ENCODE measurements around the gene LYRM9.
"Not testable (repeated sequence)": the region's sequence is repeated elsewhere in the genome, so short reads cannot be mapped to it uniquely, and the experiment has no call there.

LYRM9 gene

DNA sequence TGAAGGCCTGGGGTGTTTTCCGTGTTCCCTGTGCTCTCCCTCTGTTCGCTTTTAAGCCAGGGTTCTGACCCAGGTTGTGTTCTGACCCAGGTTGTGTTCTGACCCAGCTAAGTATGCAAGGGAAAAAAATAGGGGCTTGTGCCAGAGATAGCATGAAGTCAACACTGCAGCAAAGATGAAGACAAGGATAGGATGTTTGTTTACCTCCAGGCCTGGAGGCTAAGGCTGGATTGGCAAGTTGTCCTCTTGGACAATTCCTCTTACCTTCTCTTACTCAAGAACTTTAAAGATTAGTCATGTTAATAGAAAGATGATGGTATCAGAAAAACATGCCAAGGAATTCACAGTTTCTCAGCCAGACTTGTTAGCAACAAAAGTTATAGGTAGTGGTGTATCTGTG is 19.4 kb downstream of the LYRM9 start:
- DNase-seq (ENCODE audit: low spot score): no peak

DNA sequence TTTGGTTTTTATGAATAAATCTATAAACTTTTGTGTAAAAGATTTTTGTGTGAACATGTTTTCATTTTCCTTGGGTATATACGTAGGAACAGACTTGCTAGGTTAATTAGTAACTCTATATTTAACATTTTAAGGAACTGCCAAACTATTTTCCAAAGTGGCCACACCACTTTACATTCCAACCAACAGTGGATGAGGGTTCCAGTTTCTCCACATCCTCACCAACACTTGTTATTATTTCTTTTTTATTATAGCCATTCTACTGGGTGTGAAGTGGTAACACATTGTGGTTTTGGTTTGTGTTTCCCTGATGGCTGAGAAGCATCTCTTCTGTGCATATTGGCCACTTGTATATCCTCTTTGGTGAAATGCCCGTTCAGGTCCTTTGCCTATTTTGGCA is 20.0 kb downstream of the LYRM9 start:
- DNase-seq (ENCODE audit: low spot score): no peak

DNA sequence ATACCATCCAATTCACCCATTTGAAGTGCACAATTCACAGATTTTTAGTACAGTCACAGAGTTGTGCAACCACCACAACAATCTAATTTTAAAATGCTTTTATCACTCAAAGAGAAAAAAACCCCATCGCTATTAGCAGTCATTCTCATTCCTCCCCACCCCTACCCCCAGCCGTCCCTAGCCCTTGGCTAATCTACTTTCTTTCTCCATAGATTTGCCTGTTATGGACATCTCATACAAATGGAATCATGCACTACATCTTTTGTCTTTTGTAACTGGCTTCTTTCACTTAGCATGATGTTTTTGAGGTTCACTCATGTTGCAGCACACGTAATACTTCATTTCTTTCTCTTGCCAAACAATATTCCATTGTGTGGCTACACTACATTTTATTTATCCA is 20.4 kb downstream of the LYRM9 start:
- DNase-seq (ENCODE audit: low spot score): no peak

DNA sequence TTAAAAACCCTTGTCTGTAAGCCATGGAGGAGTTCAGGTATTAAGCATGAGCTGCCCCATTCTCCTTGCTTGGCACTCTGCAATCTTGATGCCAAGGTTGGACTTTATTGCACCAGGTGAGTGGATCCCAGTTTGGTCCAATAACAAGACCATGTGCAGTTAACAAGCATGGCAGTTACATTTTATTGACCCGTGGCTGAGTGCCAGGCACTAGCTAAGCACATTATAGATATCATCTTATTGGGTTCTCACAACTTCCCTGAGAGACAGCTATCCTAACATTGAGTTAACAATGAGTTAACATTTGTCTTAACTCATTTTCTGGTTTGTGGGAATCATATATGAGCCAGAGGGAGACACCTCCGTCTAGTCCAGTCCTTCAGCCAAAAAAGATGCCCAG is 21.8 kb downstream of the LYRM9 start:
- no peak for DNase-seq (ENCODE audit: low spot score)

DNA sequence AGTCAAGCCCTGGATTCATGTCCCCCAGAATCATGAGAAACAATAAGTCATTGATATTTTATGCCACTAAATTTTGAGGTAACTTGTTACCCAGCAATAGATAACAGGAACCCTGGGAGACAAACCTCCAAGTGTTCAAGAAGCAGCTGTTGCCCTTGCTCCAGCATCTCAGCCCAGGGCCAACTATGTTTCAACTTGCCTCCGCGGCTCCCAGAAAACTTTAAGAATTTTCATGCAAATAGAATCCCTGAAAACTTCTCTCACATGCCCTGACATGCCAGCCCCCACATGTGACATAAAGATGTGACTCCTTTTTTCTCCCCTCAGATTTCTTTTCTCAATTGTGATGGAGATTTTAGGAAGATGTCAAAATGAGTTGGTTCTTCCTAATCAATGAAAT is 22.8 kb downstream of the LYRM9 start:
- no peak for DNase-seq (ENCODE audit: low spot score)

DNA sequence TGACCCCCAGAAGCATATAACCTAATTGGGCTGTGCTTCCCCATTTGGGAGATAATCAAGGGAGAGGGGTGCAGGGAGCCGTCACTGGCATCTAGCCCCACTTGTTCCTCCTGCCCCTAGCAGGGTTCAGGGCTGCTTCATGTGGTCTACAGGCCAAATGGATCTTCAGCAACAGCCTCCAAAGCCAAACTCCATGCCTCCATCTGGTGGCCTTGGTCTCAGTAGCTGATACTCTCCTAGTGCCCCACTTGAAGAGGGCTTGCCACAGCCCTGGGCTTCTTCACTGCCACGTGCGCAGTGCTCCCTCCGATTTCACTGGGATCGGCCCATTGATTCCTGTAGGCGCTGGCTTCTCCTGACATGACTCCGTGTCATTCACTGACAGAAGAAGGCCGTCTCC is 24.6 kb downstream of the LYRM9 start:
- DNase-seq (ENCODE audit: low spot score): no peak

DNA sequence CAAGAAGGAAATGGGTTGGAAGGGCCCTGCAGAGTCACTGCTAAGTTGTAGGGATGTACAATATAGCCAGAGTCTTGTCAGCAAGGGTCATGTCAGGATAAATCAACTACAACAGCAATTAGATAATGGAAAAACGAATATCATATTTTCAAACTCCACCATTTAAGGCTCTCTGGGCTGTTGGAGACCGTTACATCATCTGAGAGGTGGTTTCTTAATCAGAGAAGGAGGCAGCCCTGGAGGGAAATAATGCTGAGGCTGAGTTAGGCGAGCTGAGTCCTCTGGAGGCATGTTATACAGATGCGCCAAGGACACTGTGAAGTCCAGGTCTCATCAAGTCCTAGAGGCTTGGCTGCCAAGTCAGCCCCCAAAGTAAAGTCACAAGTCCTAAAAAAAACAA is 30.3 kb downstream of the LYRM9 start:
- DNase-seq (ENCODE audit: low spot score): no peak

DNA sequence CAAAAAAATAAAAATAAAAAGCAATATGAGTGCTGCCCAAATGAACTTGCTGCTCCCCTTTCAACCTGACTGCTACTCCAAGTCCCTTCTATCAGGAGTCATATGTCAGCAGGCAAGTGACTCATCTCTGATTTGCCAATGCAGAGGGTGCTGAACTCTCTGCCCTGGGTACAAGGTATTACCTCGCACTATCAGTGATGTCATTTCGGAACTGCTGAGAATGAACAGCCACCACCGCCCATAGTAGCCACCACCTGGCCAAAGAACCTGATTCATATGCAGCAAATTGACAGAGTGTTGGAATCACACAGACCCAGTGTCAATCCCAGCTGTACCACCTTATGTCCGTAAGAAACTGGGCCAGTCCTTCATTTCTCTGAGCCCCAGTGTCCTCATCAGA is 31.2 kb downstream of the LYRM9 start:
- no peak for DNase-seq (ENCODE audit: low spot score)

DNA sequence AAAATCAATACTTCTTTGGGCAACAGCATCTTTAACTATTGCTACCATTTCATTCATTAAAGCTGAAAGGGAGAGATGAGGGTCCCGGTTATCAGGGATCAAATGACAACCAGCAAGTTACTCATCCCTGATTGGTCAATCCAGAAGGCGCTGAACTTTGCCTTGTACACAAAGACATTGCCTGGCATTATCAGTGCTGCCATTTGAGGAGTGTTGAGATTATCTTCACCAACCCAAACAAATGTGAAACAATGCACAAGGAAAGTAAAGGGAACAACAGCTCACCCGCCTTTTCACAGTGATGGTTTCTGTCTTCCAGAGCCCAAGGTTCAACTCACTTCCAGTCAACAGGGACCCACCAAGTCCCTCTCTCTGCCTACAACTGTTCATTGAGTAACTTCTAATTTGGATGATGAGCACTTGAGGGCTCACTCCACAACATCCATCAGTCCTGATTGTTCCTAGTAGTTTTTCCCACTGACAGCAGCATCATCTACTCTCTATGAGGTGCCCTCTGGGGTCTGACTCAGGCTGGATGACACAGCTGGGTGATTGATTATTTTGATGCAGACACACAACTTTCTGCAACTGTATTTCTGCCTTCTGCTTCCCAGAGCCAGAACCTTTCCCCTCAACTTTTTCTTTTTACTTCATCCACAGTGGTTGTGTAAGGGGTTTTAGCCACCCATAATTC is 32.0 kb downstream of the LYRM9 start:
- DNase-seq (ENCODE audit: low spot score): no peak

DNA sequence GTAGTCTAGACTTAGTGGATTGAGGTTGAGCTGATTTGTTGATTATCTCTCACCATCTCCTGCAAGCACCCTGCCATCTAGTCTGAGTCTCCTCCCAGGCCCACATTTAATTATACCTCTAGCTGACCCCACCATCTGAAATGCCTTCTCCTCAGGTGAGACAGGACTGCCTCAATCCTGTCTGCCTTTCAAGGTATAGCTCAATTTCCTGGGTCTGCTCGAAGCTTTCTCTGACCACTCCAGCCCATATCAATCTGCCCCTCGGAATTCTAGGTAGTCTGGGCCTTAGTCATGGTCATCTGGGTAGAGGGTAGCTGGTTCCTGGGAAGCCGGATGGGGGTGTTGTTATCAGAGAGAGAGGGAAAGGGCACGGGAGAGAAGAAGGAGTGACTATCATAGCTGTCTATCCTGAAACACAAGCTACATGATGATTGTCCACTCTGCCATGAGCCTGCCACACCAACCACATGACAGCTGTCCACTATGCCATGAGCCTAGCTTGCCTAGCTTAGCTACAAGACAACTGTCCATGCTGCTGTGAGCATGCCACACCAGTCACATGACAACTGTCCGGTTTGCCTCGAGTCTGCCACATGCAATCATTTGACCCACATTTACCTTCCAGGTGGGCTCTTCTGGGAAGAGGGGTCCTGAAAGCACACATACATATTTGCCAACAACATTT is 34.4 kb downstream of the LYRM9 start:
- DNase-seq (ENCODE audit: low spot score): no peak

DNA sequence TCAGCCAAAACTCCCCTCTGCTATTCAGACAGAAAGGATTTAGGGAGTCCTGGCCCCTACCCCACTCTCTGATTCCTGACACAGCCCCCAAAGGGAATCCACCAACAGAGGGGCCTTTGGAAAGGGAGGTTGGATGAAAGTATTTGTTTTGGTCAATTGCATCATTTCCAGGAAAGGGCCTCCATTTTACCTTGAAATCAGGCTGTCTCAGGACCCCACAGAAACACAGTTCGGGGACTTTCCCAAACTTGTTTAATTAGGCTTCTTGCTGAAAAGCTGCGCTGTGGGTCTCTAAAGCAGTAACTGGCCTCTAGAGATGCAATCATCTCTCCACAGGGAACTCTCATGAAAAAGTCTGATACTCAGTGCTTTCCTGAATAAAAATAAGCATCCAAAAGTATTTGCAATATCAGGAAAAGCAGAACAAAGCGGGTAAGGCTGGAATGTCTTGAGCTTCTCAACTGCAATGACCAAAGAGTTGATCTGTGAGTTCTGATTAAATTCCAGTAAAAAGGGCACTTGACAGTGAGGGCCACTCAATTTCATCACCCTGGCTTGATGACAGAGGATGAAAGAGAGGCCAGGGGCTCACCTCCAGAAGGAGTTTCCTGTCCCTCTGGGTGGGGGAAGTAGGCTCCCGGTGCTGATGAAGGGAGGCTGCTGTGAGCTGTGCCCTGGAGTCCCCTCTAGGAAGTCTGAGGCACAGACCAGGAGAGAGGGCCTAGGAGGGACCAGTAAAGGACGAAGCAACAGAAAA is 36.3 kb downstream of the LYRM9 start:
- DNase-seq (ENCODE audit: low spot score): no peak

DNA sequence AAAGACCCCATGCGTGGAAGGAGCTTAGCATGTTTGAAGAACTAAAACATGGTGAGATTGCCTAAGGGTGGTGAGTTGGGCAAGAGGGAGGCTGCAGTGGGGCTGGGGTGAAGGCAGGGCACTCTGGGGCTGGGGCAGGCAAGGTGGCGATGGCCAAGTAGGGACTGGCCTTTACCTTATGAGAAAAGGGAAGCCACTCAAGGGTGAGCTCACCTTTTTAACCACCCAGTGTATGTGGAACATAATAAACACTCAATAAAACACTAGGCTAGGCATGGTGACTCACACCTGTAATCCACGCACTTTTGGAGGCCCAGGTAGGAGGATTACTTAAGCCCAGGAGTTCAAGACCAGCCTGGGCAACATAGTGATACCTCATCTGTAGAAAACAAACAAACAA is 37.7 kb downstream of the LYRM9 start:
- DNase-seq (ENCODE audit: low spot score): no peak

DNA sequence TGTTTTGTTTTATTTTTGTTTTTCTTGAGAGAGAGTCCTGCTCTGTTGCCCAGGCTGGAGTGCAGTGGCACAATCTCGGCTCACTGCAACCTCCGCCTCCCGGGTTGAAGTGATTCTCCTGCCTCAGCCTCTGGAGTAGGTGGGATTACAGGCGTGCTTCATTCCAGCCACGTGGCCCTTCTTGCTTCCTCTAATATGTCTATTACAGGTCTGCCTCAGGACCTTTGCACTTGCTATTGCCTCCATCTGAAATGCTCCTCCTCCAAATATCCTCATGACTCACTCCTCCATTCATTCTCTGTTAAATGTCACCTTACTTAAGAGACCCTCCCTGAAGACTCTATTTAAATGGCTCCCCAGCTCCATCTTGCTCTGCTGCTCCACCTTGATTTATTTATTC is 39.0 kb downstream of the LYRM9 start:
- no peak for DNase-seq (ENCODE audit: low spot score)

DNA sequence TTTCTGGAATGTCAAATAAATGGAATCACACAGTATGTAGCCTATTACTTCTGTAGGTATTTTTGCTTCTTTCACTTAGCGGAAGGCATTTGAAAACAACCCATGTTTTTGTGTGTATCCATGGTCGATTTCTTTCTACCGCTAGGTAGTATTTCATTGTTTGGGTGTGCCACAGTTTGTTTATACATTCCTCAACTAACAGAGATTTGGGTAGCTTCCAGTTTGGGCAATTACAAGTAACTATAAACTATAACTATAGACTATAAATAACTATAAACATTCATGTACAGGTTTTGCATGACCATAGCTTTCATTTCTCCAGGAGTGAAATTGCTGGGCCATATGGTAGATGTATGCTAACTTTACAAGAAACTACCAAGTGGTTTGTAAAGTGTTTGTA is 40.1 kb downstream of the LYRM9 start:
- DNase-seq (ENCODE audit: low spot score): no peak

DNA sequence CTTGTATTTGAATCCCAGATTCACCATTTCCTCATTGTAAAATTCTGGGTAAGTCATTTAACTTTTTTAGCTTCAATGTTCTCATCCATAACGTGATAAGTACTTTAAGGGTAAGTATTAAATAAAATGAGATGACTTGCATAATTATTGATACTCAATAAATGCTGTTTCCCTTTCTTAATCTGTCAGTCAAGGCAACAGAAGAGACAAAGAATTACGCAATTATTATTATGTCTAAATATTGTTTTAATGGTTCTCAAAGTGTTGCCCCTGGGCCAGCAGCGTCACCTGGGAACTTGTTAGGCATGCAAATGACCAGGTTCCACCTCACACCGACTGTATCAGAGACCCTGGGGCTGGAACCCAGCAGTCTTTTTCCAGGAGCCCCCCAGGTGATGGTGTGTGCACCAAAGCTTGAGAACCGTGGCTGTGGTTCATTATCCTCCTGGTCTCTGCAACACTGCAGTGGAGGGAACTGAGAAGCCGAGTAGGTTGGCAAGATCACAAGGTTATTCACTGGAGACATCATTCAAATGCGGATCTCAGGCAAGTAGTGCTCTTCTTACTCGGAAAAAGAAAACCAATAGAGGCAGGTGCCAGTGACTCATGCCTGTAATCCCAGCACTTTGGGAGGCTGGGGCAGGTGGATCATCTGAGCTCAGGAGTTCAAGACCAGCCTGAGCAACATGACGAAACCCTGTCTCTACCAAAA is 43.5 kb downstream of the LYRM9 start:
- DNase-seq (ENCODE audit: low spot score): no peak

DNA sequence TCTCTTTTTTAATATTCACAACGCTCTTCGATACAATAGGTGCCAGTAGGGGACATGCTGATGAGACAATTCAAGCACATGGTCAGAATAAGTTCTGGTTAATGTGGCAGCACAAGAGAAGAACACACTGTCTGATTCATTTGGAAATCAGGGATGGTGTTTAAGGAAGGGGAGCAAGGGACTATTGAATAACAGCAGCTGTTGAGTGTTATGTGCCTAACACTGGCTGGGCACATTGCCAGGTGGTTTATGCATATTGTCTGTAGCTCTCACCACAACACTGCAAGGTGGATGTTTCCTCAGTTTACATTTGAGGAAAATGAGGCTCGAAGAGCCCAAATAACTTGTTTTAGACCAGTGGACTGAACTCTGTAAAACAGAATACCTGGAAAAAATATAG is 44.2 kb downstream of the LYRM9 start:
- no peak for DNase-seq (ENCODE audit: low spot score)

DNA sequence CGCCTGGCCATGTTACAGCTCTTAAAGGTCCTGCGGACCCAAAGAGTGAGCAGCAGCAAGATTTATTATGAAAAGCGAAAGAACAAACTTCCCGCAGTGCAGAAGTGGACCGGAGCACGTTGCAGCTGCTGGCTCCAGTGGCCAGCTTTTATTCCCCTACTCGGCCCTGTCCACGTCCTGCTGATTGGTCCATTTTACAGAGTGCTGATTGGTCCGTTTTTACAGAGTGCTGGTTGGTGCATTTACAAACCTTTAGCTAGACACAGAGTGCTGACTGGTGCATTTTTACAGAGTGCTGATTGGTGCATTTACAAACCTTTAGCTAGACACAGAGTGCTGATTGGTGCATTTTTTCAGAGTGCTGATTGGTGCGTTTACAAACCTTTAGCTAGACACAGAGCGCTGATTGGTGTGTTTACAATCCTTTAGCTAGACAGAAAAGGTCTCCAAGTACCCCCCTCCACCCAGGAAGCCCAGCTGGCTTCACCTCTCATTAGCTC is 46.3 kb downstream of the LYRM9 start:
- DNase-seq (ENCODE audit: low spot score): not testable (repeated sequence)

DNA sequence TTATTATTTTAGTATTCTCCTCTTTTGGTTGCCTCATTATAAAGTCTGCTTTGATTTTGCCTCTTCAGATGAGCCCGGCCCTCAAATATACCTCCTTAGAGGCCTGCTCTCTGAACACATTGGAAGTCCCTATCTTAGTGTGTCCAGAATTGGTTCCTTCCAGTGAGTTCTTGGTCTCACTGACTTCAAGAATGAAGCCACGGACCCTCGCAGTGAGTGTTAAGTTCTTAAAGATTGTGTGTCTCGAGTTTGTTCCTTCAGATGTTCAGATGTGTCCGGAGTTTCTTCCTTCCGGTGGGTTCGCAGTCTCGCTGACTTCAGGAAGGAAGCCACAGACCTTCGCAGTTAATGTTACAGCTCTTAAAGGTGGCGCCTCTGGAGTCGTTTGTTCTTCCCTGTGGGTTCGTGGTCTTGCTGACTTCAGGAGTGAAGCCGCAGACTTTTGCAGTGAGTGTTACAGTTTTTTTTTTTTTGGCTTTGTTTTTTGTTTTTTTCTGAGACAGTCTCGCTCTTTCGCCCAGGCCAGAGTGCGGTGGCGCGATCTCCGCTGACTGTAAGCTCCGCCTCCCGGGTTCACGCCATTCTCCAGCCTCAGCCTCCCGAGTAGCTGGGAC is 47.0 kb downstream of the LYRM9 start:
- no peak for DNase-seq (ENCODE audit: low spot score)

DNA sequence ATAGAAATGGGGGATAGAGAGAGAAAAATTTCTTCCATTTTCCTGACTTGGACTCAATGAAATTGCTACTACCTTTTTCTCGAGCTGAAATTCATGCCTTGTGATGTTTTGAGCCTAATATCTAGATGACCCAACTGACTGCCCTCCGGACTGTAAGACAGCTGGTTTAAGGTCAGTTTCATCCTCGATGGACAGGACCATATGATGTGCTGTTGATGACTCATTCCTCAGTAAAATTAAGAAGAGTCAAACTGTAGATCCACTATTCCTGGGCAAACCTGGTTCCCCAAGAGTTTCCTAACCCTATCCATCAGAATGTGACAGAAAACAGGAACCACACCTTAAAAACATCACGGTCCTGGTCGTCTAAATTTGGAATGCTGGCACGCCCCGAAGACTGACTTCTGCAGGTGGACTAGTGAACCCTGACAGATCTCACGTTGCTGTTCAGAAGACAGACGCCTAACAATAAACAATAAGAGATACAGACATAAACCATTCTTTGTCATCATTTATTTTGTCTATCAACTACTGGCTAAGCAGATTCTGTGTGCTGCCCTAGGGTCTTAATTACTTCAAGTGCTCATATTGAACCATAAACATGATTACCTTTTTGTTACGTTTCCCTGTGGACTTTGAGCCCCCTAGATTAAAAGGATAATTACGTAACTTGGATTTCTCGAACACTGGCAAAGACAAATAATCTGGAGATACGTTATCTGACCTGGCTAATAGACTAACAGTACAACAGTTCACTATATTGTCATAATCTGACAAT is 47.7 kb downstream of the LYRM9 start:
- no peak for DNase-seq (ENCODE audit: low spot score)

DNA sequence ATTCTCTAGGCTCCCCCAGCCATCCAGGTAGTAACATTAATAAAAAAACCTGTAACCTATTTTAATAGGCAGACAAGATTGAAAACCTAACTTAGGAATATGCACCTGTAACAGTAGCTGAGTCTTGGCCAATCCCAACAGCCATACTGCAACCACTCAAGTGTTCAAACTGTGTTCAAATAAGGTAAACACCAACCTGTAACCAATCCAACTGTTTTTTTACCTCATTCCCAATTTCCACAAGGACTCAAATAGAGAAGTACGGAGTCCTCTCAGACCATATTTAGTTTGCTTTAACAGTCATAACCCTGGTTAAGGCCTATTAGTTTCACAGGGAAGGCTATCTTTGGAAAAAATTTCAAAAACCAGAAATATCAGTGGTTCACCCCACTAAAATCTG is 52.5 kb downstream of the LYRM9 start:
- DNase-seq (ENCODE audit: low spot score): no peak

DNA sequence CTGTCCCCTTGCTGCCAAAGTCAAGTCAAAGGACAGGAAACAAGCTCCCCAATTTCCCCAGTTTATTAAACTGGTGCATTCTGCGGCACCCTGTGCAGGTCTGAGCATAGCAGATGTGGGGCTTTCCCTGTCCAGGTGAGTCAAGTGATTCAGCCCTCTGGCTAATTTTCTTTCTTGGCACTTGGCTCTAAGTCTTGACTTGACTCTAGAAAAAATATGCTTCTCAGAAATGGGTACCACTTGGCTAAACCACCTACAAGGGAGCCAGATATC is 52.8 kb downstream of the LYRM9 start:
- not testable (repeated sequence) for DNase-seq (ENCODE audit: low spot score)
